Measurements from ENCODE around the gene TMC3. TPM values are rescaled to one million over a fixed set of nuclear protein-coding genes. Genes with fewer than 3 reads are reported as not detected.

The TMC3 gene
- total RNA-seq, 1 experiment from 2014 or later = not detected

GRCh38 chr15:81362790-81363189 lies 11.2 kb downstream of the TMC3 start:
- H3K27me3 ChIP-seq (ENCODE audit: insufficient read depth, low read depth) = peaks cover 26% of the 10 kb centered on the region
- intact Hi-C loops (cut with micrococcal nuclease; ENCODE audit: unreplicated experiment) = no loop called here
- H3K79me2 ChIP-seq (ENCODE audit: low read depth) = no peaks in the 10 kb centered on the region
- no peaks in the 10 kb centered on the region for H3K36me3 ChIP-seq (ENCODE audit: low read depth)
- H3K27ac ChIP-seq = no peak overlapping the region
- H3K9me3 ChIP-seq (ENCODE audit: insufficient read depth, low read depth) = no peaks in the 10 kb centered on the region
- no peaks in the 10 kb centered on the region for H3F3A ChIP-seq (ENCODE audit: insufficient read depth, low read depth)
- H3K9me2 ChIP-seq (ENCODE audit: insufficient read depth) = no peaks in the 10 kb centered on the region
- H3K4me2 ChIP-seq = no peak overlapping the region
- DNase-seq = no peak
- H4K20me1 ChIP-seq (ENCODE audit: insufficient read depth) = no peaks in the 10 kb centered on the region; the same call in 1 of the 2 replicates
- POLR2A ChIA-PET (ENCODE audit: unreplicated experiment) = no interaction called here
- CTCF ChIA-PET = no interaction called here
- H3K4me1 ChIP-seq (replicated peaks; ENCODE audit: insufficient read depth) = no peaks in the 10 kb centered on the region
- H3K4me3 ChIP-seq = no peak overlapping the region
- no peak overlapping the region for H2AFZ ChIP-seq
- TF ChIP-seq EZH2 (IDR thresholded peaks at IDR 0.05; ENCODE audit: low read depth) = no peak
- no peak for TF ChIP-seq CTCF (conservative IDR thresholded peaks at IDR 0.05)
- no TSS peak for BruUV-seq (replicated peaks)

- DNase-seq = no peak
- no peaks in the 10 kb centered on the region for H3K36me3 ChIP-seq (ENCODE audit: low read depth)
- H3K9me2 ChIP-seq (ENCODE audit: insufficient read depth) = no peaks in the 10 kb centered on the region
- no peak overlapping the region for H2AFZ ChIP-seq
- H3K4me2 ChIP-seq = no peak overlapping the region
- H3K27me3 ChIP-seq (ENCODE audit: insufficient read depth, low read depth) = peaks cover 28% of the 10 kb centered on the region
- H3K4me3 ChIP-seq = no peak overlapping the region
- no peaks in the 10 kb centered on the region for H3K9me3 ChIP-seq (ENCODE audit: insufficient read depth, low read depth)
- intact Hi-C loops (cut with micrococcal nuclease; ENCODE audit: unreplicated experiment) = no loop called here
- no peaks in the 10 kb centered on the region; the same call in 1 of the 2 replicates for H4K20me1 ChIP-seq (ENCODE audit: insufficient read depth)
- H3F3A ChIP-seq (ENCODE audit: insufficient read depth, low read depth) = no peaks in the 10 kb centered on the region
- CTCF ChIA-PET = no interaction called here
- POLR2A ChIA-PET (ENCODE audit: unreplicated experiment) = no interaction called here
- H3K27ac ChIP-seq = no peak overlapping the region
- TF ChIP-seq CTCF (conservative IDR thresholded peaks at IDR 0.05) (no peak), EZH2 (IDR thresholded peaks at IDR 0.05; ENCODE audit: low read depth) (no peak)
- H3K4me1 ChIP-seq (replicated peaks; ENCODE audit: insufficient read depth) = no peaks in the 10 kb centered on the region
- H3K79me2 ChIP-seq (ENCODE audit: low read depth) = no peaks in the 10 kb centered on the region
- no TSS peak for BruUV-seq (replicated peaks)
Observed at GRCh38 chr15:81361891-81362290, 12.1 kb downstream of the TMC3 start.

- H3K79me2 ChIP-seq (ENCODE audit: low read depth) = no peaks in the 10 kb centered on the region
- no peak overlapping the region for H3K4me3 ChIP-seq
- no TSS peak for BruUV-seq (replicated peaks)
- POLR2A ChIA-PET (ENCODE audit: unreplicated experiment) = no interaction called here
- H2AFZ ChIP-seq = no peak overlapping the region
- DNase-seq = no peak
- H3K4me1 ChIP-seq (replicated peaks; ENCODE audit: insufficient read depth) = no peaks in the 10 kb centered on the region
- H3K9me3 ChIP-seq (ENCODE audit: insufficient read depth, low read depth) = no peaks in the 10 kb centered on the region
- no peaks in the 10 kb centered on the region for H3K9me2 ChIP-seq (ENCODE audit: insufficient read depth)
- intact Hi-C loops (cut with micrococcal nuclease; ENCODE audit: unreplicated experiment) = no loop called here
- H3F3A ChIP-seq (ENCODE audit: insufficient read depth, low read depth) = no peaks in the 10 kb centered on the region
- no peak for TF ChIP-seq CTCF (conservative IDR thresholded peaks at IDR 0.05)
- TF ChIP-seq EZH2 (IDR thresholded peaks at IDR 0.05; ENCODE audit: low read depth) = no peak
- CTCF ChIA-PET = no interaction called here
- H3K36me3 ChIP-seq (ENCODE audit: low read depth) = no peaks in the 10 kb centered on the region
- H4K20me1 ChIP-seq (ENCODE audit: insufficient read depth) = no peaks in the 10 kb centered on the region
- peaks cover 28% of the 10 kb centered on the region for H3K27me3 ChIP-seq (ENCODE audit: insufficient read depth, low read depth)
- H3K4me2 ChIP-seq = no peak overlapping the region
- no peak overlapping the region for H3K27ac ChIP-seq
Observed at GRCh38 chr15:81360491-81360890, 13.5 kb downstream of the TMC3 start.
